Measurements from ENCODE around the gene TRIM17.

Gene TRIM17

DNA sequence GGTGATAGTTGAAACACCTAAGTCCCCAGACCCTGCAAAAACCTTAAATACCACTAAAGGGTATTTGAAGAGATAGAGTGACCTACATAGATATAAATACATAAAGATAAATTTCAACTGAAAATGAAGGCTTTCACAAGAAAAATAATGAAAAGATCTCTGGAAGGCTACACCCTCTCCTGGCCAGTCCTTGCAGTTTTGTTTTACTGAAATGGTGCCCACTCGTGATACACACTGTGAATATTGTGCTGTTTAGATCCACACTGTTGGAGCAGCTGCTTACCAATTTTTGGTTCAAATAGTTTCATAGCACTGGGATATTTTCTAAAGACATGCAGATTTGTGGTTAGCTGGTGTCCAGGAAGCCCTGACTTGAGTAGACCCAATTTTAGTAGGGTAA is 39.1 kb upstream of the TRIM17 start:
- TF ChIP-seq, protein P1, sequence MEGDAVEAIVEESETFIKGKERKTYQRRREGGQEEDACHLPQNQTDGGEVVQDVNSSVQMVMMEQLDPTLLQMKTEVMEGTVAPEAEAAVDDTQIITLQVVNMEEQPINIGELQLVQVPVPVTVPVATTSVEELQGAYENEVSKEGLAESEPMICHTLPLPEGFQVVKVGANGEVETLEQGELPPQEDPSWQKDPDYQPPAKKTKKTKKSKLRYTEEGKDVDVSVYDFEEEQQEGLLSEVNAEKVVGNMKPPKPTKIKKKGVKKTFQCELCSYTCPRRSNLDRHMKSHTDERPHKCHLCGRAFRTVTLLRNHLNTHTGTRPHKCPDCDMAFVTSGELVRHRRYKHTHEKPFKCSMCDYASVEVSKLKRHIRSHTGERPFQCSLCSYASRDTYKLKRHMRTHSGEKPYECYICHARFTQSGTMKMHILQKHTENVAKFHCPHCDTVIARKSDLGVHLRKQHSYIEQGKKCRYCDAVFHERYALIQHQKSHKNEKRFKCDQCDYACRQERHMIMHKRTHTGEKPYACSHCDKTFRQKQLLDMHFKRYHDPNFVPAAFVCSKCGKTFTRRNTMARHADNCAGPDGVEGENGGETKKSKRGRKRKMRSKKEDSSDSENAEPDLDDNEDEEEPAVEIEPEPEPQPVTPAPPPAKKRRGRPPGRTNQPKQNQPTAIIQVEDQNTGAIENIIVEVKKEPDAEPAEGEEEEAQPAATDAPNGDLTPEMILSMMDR (conservative IDR thresholded peaks at IDR 0.05; ENCODE audit: low read length), result peak; percentile 26; the same call in 1 of the 2 replicates
- TF ChIP-seq EZH2phosphoT487 (IDR thresholded peaks at IDR 0.05; ENCODE audit: borderline replicate concordance), result no peak
- Histone ChIP-seq H3K9me3 (ENCODE audit: insufficient read depth, low read depth, low read length) (no peaks in the 10 kb centered on the region), H2AFZ (ENCODE audit: low read length) (no peak overlapping the region), H3K4me2 (ENCODE audit: low read depth, low read length, poor library complexity, severe bottlenecking) (no peak overlapping the region), H3K4me3 (ENCODE audit: low read length, poor library complexity, severe bottlenecking) (no peak overlapping the region), H3F3A (ENCODE audit: low read depth) (no peaks in the 10 kb centered on the region), H4K20me1 (ENCODE audit: insufficient read depth, low read length, poor library complexity, severe bottlenecking) (no peaks in the 10 kb centered on the region), H3K27me3 (ENCODE audit: insufficient read depth, low read length, poor library complexity, severe bottlenecking) (no peaks in the 10 kb centered on the region), H3K36me3 (ENCODE audit: insufficient read depth, low read length) (no peaks in the 10 kb centered on the region), H3K9ac (ENCODE audit: low read depth, low read length, poor library complexity, severe bottlenecking) (no peak overlapping the region), H3K79me2 (ENCODE audit: insufficient read depth, low read length) (no peaks in the 10 kb centered on the region), H3K9me2 (replicated peaks; ENCODE audit: low read depth, low read length) (no peaks in the 10 kb centered on the region), H3K4me1 (ENCODE audit: insufficient read depth, low read length, poor library complexity, severe bottlenecking) (no peaks in the 10 kb centered on the region)

GRCh38 chr1:228454238-228454637 is 37.6 kb upstream of the TRIM17 start:
- no peaks in the 10 kb centered on the region for H3F3A ChIP-seq (ENCODE audit: low read depth)
- H3K27me3 ChIP-seq (ENCODE audit: insufficient read depth, low read length, poor library complexity, severe bottlenecking), result no peaks in the 10 kb centered on the region
- no peaks in the 10 kb centered on the region for H3K79me2 ChIP-seq (ENCODE audit: insufficient read depth, low read length)
- H3K4me2 ChIP-seq (ENCODE audit: low read depth, low read length, poor library complexity, severe bottlenecking), result no peak overlapping the region
- no peaks in the 10 kb centered on the region for H3K9me3 ChIP-seq (ENCODE audit: insufficient read depth, low read depth, low read length)
- no peak overlapping the region for H3K4me3 ChIP-seq (ENCODE audit: low read length, poor library complexity, severe bottlenecking)
- H4K20me1 ChIP-seq (ENCODE audit: insufficient read depth, low read length, poor library complexity, severe bottlenecking), result no peaks in the 10 kb centered on the region
- H3K4me1 ChIP-seq (ENCODE audit: insufficient read depth, low read length, poor library complexity, severe bottlenecking), result no peaks in the 10 kb centered on the region
- H3K36me3 ChIP-seq (ENCODE audit: insufficient read depth, low read length), result no peaks in the 10 kb centered on the region
- H2AFZ ChIP-seq (ENCODE audit: low read length), result no peak overlapping the region
- no peak overlapping the region for H3K9ac ChIP-seq (ENCODE audit: low read depth, low read length, poor library complexity, severe bottlenecking)
- TF ChIP-seq, protein P1 (conservative IDR thresholded peaks at IDR 0.05; ENCODE audit: low read length), result no peak
- TF ChIP-seq EZH2phosphoT487 (IDR thresholded peaks at IDR 0.05; ENCODE audit: borderline replicate concordance), result no peak
- no peaks in the 10 kb centered on the region for H3K9me2 ChIP-seq (replicated peaks; ENCODE audit: low read depth, low read length)

DNA sequence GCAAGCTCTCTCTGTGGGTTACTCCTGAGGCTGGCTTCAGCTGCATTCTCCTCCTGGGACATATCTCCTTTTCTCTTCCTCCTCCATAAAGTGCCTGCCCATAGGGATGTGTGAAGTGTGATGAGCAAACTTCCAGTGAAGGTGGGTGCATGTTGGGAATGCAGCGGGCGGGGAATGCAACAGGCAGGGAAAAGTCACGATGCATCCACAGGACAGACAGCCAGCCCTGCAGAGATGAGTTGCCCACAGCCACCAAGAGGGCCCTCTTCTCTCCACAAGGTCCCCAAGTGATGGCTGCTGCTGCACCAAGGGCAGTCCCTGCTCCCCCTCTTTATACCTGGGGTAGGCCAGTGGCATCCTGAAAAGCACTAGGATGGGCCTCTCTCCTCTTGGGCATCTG is 37.0 kb upstream of the TRIM17 start:
- H3K4me2 ChIP-seq (ENCODE audit: low read depth, low read length, poor library complexity, severe bottlenecking), result no peak overlapping the region
- no peaks in the 10 kb centered on the region for H3K79me2 ChIP-seq (ENCODE audit: insufficient read depth, low read length)

More for the DNA sequence above, 37.0 kb upstream of the TRIM17 start:
- Histone ChIP-seq H4K20me1 (ENCODE audit: insufficient read depth, low read length, poor library complexity, severe bottlenecking) (no peaks in the 10 kb centered on the region), H3K4me3 (ENCODE audit: low read length, poor library complexity, severe bottlenecking) (no peak overlapping the region), H3K9me3 (ENCODE audit: insufficient read depth, low read depth, low read length) (no peaks in the 10 kb centered on the region), H3F3A (ENCODE audit: low read depth) (no peaks in the 10 kb centered on the region), H3K9me2 (replicated peaks; ENCODE audit: low read depth, low read length) (no peaks in the 10 kb centered on the region), H3K27me3 (ENCODE audit: insufficient read depth, low read length, poor library complexity, severe bottlenecking) (no peaks in the 10 kb centered on the region), H3K36me3 (ENCODE audit: insufficient read depth, low read length) (no peaks in the 10 kb centered on the region), H2AFZ (ENCODE audit: low read length) (peak overlapping the region; percentile 36; the same call in 1 of the 2 replicates), H3K9ac (ENCODE audit: low read depth, low read length, poor library complexity, severe bottlenecking) (no peak overlapping the region), H3K4me1 (ENCODE audit: insufficient read depth, low read length, poor library complexity, severe bottlenecking) (no peaks in the 10 kb centered on the region)
- TF ChIP-seq, protein P1 (conservative IDR thresholded peaks at IDR 0.05; ENCODE audit: low read length), result no peak
- no peak for TF ChIP-seq EZH2phosphoT487 (IDR thresholded peaks at IDR 0.05; ENCODE audit: borderline replicate concordance)

All from Loucy (cell line).